Peyer's patch (tissue), 4 donors: Measurements from ENCODE around the gene KRTAP5-2. TPM values are rescaled to one million over a fixed set of nuclear protein-coding genes. Genes with fewer than 3 reads are reported as not detected.

Experiments used
- DNase-seq, 3 donors: peaks; one replicate each; pipeline ENCODE4 v3.0.0-alpha.2; 2017 to 2019
- H3K27ac ChIP-seq, 4 donors: fragments of 200-600 bp; sonication (generic); one replicate each; pipeline ENCODE4 v1.5.1; 2016 to 2019
- H3K27me3 ChIP-seq, 2 donors: fragments of 200-600 bp; sonication (generic); one replicate each; pipeline ENCODE4 v1.5.1; 2019
- H3K36me3 ChIP-seq, 3 donors: fragments of 200-600 bp; sonication (generic); one replicate each; pipeline ENCODE4 v1.5.1; 2016 to 2019
- H3K4me1 ChIP-seq, 4 donors: fragments of 200-600 bp; sonication (generic); one replicate each; pipeline ENCODE4 v1.5.1; 2016 to 2019
- H3K4me3 ChIP-seq, 4 donors: fragments of 200-600 bp; sonication (generic); 1 replicate in 3 of 4; 2 replicates in 1 of 4; pipeline ENCODE4 v1.5.1; 2016 to 2019; ENCODE audit warnings: mild to moderate bottlenecking in 1 of 4
- H3K9me3 ChIP-seq, 4 donors: fragments of 200-600 bp; sonication (generic); one replicate each; pipeline ENCODE4 v1.5.1; 2016 to 2019; ENCODE audit warnings: mild to moderate bottlenecking in 1 of 4
- CTCF ChIP-seq, 6 experiments: fragments of 450-650 bp in 4 of 6; fragments of 200-600 bp in 2 of 6; sonication (generic) in 1 of 6; IDR thresholded peaks; one replicate each; pipeline ENCODE4 v1.5.1; 2017 to 2019; ENCODE audit warnings: antibody characterized with exemption in 6 of 6, mild to moderate bottlenecking in 3 of 6, moderate library complexity in 1 of 6
- POLR2A ChIP-seq, 2 donors: fragments of 450-650 bp; IDR thresholded peaks; one replicate each; pipeline ENCODE4 v1.5.1; 2017; ENCODE audit warnings: antibody characterized with exemption in 2 of 2, mild to moderate bottlenecking in 2 of 2, moderate library complexity in 2 of 2
- total RNA-seq, 4 donors: library from RNA; depleted of rRNA; stranded (reverse); fragments of >200 nt; gene quantifications; one replicate each; pipeline ENCODE4 v1.1.0, GENCODE V29; 2016

Gene KRTAP5-2
- total RNA-seq, 4 donors from 2014 or later, result not detected

GRCh38 chr11:1630271-1630670 is 32.2 kb upstream of the KRTAP5-2 start:
- Histone ChIP-seq H3K9me3 (no peaks in the 10 kb centered on the region), H3K36me3 (no peaks in the 10 kb centered on the region), H3K27ac (no peak overlapping the region), H3K4me1 (no peaks in the 10 kb centered on the region), H3K4me3 (no peak overlapping the region), H3K27me3 (no peaks in the 10 kb centered on the region)
- no peak for TF ChIP-seq POLR2A (IDR thresholded peaks at IDR 0.05)
- TF ChIP-seq CTCF (IDR thresholded peaks at IDR 0.05), result no peak
- no peak for DNase-seq

- H3K27ac ChIP-seq, result no peak within 1 kb of the TSS
- no peaks in the 10 kb centered on the region for H3K4me1 ChIP-seq
- no peaks in the 10 kb centered on the region for H3K36me3 ChIP-seq
- no peaks in the 10 kb centered on the region for H3K9me3 ChIP-seq
- no peaks in the 10 kb centered on the region for H3K27me3 ChIP-seq
- no peak for TF ChIP-seq CTCF (IDR thresholded peaks at IDR 0.05)
- no peak for TF ChIP-seq POLR2A (IDR thresholded peaks at IDR 0.05)
- H3K4me3 ChIP-seq, result no peak within 1 kb of the TSS
- no peak for DNase-seq
Measured at GRCh38 chr11:1629326-1630185, 31.5 kb upstream of the KRTAP5-2 start, which contains the start of gene KRTAP5-5. Gene KRTAP5-5 (plus strand): TSS chr11:1629775. CDS start chr11:1629841, 66 bp downstream.

GRCh38 chr11:1628506-1629325 is 30.6 kb upstream of the KRTAP5-2 start:
- no peak overlapping the region for H3K4me3 ChIP-seq
- DNase-seq, result peak; percentile 36 to 79 (median 75)
- no peaks in the 10 kb centered on the region for H3K27me3 ChIP-seq
- TF ChIP-seq CTCF (IDR thresholded peaks at IDR 0.05) (peak; percentile 75 to 86 (median 83)), POLR2A (IDR thresholded peaks at IDR 0.05) (no peak)
- no peaks in the 10 kb centered on the region for H3K9me3 ChIP-seq
- H3K36me3 ChIP-seq, result no peaks in the 10 kb centered on the region
- H3K4me1 ChIP-seq, result no peaks in the 10 kb centered on the region
- no peak overlapping the region for H3K27ac ChIP-seq

- Histone ChIP-seq H3K9me3 (no peaks in the 10 kb centered on the region), H3K36me3 (no peaks in the 10 kb centered on the region), H3K4me3 (no peak overlapping the region), H3K27ac (no peak overlapping the region), H3K27me3 (no peaks in the 10 kb centered on the region), H3K4me1 (no peaks in the 10 kb centered on the region)
- TF ChIP-seq CTCF (IDR thresholded peaks at IDR 0.05) (no peak), POLR2A (IDR thresholded peaks at IDR 0.05) (no peak)
- no peak for DNase-seq
Measured at GRCh38 chr11:1625541-1625940, 27.4 kb upstream of the KRTAP5-2 start.

GRCh38 chr11:1624621-1625020 is 26.5 kb upstream of the KRTAP5-2 start:
- H3K27ac ChIP-seq, result no peak overlapping the region
- no peaks in the 10 kb centered on the region for H3K9me3 ChIP-seq
- H3K4me1 ChIP-seq, result no peaks in the 10 kb centered on the region
- TF ChIP-seq CTCF (IDR thresholded peaks at IDR 0.05), result no peak
- TF ChIP-seq POLR2A (IDR thresholded peaks at IDR 0.05), result no peak
- H3K36me3 ChIP-seq, result no peaks in the 10 kb centered on the region
- no peak overlapping the region for H3K4me3 ChIP-seq
- peak in 1 of 3 donors; percentile 10 for DNase-seq
- H3K27me3 ChIP-seq, result no peaks in the 10 kb centered on the region
